GM19467 (cell line): Measurements from ENCODE around the gene SCYGR7.
"Not testable (repeated sequence)": the region's sequence is repeated elsewhere in the genome, so short reads cannot be mapped to it uniquely, and the experiment has no call there.

Experiments used
- ATAC-seq: cut with Tn5 transposase; IDR thresholded peaks from one replicate; pipeline ENCODE4 v1.9.1; 2021; ENCODE audit warnings: mild to moderate bottlenecking, moderate library complexity; ENCODE audit not compliant: unreplicated experiment

The SCYGR7 gene, protein sequence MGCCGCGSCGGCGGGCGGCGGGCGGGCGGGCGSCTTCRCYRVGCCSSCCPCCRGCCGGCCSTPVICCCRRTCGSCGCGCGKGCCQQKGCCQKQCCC

GRCh38 chr2:227728035-227728434 lies at the start of gene SCYGR7:
TSS of gene SCYGR7 (plus strand) at chr2:227728335. CDS start at chr2:227728335, 0 bp downstream.
- ATAC-seq, result no peak

GRCh38 chr2:227684258-227684657 lies 43.9 kb upstream of the SCYGR7 start:
- ATAC-seq, result no peak

DNA sequence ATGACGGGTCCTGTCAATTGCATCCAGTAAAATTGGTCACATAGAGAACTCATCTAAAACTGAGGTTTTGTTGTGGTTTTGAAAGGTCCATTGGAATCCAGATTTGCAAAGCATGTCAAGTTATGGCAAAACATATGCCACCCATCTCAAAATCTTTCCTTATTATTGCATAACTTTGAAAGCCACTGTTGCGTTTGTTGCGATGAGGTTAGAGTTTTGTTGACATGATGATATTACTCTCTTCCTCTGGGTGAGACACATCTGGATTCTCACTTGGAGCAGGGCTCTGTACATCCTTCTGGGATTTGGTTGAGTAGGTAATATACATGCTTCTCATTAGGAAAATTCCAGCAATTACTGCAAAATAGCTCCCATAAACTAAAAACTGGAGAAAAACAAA lies 40.9 kb upstream of the SCYGR7 start:
- ATAC-seq, result no peak

GRCh38 chr2:227696990-227697679 lies 31.0 kb upstream of the SCYGR7 start:
- no peak for ATAC-seq

DNA sequence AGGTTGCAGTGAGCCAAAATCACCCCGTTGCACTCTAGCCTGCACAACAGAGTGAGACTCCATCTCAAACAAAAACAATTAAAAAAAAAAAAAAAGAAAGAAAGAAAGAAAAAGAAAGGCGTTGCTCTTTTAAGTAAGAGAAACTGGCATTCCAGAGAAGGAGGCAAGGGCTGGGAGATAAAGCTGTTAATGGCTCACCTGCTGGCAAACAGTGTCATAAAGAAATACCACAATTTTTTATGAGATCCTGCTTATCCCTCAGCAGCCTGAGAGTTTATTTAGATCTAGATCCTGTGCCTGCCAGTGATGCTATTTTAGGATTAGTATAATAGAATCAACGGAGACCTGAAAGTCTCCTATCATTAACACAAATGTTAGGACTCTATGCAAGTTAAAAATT lies 26.6 kb upstream of the SCYGR7 start:
- no peak for ATAC-seq

DNA sequence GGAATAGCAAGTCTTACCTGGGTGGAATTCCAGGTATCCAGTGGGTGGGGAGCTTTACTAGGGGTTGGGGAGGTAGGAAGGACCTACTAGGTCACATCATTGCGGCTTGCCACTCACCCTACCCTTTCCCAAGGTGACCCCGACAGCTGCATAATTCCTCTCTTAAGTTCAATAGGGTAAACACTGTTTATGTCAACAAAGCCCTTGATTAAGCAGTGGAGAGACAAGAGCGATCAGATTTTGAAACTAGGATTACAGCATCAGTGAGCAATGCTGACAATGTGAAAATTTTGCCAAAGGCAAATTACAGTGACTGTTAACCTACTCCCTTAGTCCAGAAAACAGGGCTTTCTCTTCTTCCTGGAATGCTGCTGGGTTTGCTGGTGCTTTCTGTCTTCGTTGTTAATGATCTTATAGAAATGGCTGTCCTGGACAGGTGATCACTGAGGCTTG lies 24.8 kb upstream of the SCYGR7 start:
- ATAC-seq, result no peak

DNA sequence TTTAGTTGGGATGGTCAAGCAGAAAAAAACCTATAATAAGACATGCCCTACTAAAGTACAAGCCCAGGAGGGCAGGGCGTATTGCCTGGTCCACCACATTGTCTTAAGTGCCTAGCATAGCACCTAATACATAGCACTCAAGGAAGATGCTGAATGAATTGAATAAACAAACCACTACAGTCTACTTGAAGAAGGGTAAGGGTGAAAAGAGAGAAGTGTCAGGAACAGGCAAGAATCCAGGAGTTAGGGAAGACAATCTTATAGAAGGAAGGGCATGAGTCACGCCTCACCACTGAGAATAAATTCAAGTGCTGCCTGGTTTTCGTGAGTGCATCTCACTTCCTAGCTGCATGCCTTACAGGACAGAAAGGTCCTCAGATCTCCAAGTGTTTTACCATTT lies 24.2 kb upstream of the SCYGR7 start:
- ATAC-seq, result no peak

- no peak for ATAC-seq
Measured at GRCh38 chr2:227706859-227707258, 21.3 kb upstream of the SCYGR7 start.

GRCh38 chr2:227707390-227707789 lies 20.7 kb upstream of the SCYGR7 start:
- ATAC-seq, result no peak

DNA sequence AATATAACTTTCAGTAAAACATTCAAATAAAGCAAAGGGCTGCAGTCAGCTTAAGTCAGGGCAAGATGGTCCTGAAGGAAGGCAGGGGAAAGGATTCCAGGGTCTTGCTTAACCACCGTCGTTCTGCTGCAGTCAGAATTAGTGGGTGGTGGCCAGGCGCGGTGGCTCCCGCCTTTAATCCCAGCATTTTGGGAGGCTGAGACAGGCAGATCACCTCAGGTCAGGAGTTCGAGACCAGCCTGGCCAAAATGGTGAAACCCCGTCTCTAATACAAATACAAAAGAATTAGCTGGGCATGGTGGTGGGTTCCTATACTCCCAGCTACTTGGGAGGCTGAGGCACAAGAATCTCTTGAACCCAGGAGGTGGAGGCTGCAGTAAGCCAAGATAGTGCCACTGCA lies 17.1 kb upstream of the SCYGR7 start:
- no peak for ATAC-seq

DNA sequence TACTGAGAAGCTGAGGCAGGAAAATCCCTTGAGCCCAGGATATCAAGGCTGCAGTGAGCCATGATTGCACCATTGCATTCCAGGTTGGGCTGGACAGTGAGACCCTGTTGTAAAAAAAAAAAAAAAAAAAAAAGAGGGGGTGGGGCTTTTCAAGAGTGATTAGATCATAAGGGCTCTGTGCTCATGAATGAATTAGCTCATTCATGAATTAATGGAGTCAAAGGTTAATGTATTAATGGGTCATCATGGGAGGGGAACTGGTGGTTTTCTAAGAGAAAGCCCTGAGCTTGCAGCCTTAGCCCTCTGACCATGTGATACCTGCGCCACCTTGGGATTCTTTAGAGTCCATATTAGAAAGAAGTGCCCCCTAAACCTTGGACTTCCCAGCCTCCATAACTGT lies 14.8 kb upstream of the SCYGR7 start:
- no peak for ATAC-seq

GRCh38 chr2:227716501-227716900 lies 11.6 kb upstream of the SCYGR7 start:
- no peak for ATAC-seq

GRCh38 chr2:227717687-227718567 lies 10.2 kb upstream of the SCYGR7 start, which contains the start of gene SLC19A3:
TSS of gene SLC19A3 (minus strand) at chr2:227718028. CDS start at chr2:227702318, 15,710 bp downstream.
- no peak for ATAC-seq

DNA sequence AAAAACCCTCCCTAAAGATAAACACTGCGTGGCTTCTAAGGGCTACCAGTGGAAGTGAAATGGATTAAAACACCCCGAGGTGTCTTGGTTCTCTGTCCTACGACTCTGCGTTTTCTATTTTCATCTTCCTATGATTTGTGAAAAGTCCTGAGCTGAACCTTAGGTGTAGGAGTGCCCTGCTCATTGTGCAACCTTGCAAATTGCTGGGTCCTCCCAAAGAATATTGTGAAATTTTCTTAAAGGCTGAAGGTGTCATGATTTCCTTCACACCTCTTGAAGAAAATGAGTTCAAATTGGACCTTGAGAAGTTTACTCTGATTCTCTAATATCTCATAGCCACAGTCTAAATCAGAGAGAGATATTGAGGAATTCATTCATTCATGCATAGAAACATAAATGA lies 8.5 kb upstream of the SCYGR7 start:
- no peak for ATAC-seq

GRCh38 chr2:227720680-227721079 lies 7.5 kb upstream of the SCYGR7 start:
- no peak for ATAC-seq

- not testable (repeated sequence) for ATAC-seq
Measured at GRCh38 chr2:227722821-227723220, 5.3 kb upstream of the SCYGR7 start.

GRCh38 chr2:227724394-227725039 lies 3.6 kb upstream of the SCYGR7 start, which contains the start of gene SCYGR6:
TSS of gene SCYGR6 (minus strand) at chr2:227724757. CDS start at chr2:227724757, 0 bp downstream.
- no peak for ATAC-seq

DNA sequence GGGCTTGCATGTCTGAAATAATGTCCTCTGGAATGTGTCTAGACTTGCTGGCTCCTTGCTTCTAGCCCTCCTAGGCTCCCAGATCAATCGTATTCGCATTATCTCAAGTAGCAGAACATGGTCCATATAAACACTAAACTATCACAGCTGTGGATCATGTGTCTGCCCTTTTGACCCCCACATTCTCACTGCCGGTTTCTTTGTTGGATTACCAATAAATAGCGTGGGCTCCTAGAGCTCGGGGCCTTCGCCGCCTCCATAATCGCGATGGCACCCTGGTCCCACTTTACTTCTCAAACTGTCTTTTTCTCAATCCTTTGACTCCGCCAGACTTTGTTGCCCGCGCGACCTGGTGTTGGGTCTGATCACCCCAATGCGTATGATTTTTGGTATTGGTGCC lies 11.2 kb downstream of the SCYGR7 start:
- no peak for ATAC-seq

DNA sequence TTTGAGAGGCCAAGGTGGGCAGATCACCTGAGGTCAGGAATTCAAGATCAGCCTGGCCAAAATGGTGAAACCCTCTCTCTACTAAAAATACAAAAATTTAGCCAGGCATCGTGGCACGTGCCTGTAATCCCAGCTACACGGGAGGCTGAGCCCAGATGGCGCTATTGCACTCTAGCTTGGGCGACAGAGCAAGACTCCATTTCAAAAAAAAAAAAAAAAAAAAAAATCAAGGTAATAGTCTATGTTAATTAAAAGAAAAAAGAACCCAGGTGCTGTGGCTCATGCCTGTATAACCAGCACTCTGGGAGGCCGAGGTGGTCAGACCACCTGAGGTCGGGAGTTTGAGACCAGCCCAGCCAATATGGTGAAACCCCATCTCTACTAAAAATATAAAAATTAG lies 12.6 kb downstream of the SCYGR7 start:
- ATAC-seq, result not testable (repeated sequence)

- ATAC-seq, result no peak
Measured at GRCh38 chr2:227745594-227745993, 17.5 kb downstream of the SCYGR7 start, which contains the start of gene SCYGR8. TSS of gene SCYGR8 (plus strand) at chr2:227745894. CDS start at chr2:227745894, 0 bp downstream.

- no peak for ATAC-seq
Measured at GRCh38 chr2:227748079-227748478, 19.9 kb downstream of the SCYGR7 start.
